ENCODE measurements around the gene SYT3. TPM values are rescaled to one million over a fixed set of nuclear protein-coding genes. Genes with fewer than 3 reads are reported as not detected.
"Not testable (repeated sequence)": the region's sequence is repeated elsewhere in the genome, so short reads cannot be mapped to it uniquely, and the experiment has no call there.

The SYT3 gene
- total RNA-seq, 1 experiment from 2014 or later: 14.6 TPM

- Mint-ChIP-seq H3K9me3 (peaks cover 16% of the 10 kb centered on the region), H3K36me3 (no peaks in the 10 kb centered on the region), H3K4me1 (peaks cover 7% of the 10 kb centered on the region), H3K27ac (no peak overlapping the region), H3K27me3 (ENCODE audit: low read depth) (peaks cover 23% of the 10 kb centered on the region), H3K4me3 (no peak overlapping the region)
- DNase-seq (ENCODE audit: low spot score) (no peak), ATAC-seq (no peak)
- TF ChIP-seq ATF3 (CRISPR knock-in tag; conservative IDR thresholded peaks at IDR 0.05): no peak
- no peak for TF ChIP-seq ATF2 (CRISPR knock-in tag; IDR thresholded peaks at IDR 0.05; ENCODE audit: borderline replicate concordance, low read depth)
- TF ChIP-seq FOXJ3 (CRISPR knock-in tag; IDR thresholded peaks at IDR 0.05; ENCODE audit: borderline replicate concordance): no peak
- TF ChIP-seq NFYB (CRISPR knock-in tag; conservative IDR thresholded peaks at IDR 0.05; ENCODE audit: low read depth): no peak
- TF ChIP-seq ZNF512 (CRISPR knock-in tag; IDR thresholded peaks at IDR 0.05; ENCODE audit: borderline replicate concordance): no peak
- no peak for TF ChIP-seq HMGA2 (CRISPR knock-in tag; IDR thresholded peaks at IDR 0.05)
- no peak for TF ChIP-seq ZBTB43 (CRISPR knock-in tag; IDR thresholded peaks at IDR 0.05)
- no peak for TF ChIP-seq HMGXB4 (CRISPR knock-in tag; IDR thresholded peaks at IDR 0.05)
- TF ChIP-seq OVOL2 (CRISPR knock-in tag; IDR thresholded peaks at IDR 0.05; ENCODE audit: borderline replicate concordance): no peak
- TF ChIP-seq SMAD3 (CRISPR knock-in tag; IDR thresholded peaks at IDR 0.05; ENCODE audit: borderline replicate concordance): no peak
- TF ChIP-seq TP53 (CRISPR knock-in tag; IDR thresholded peaks at IDR 0.05): no peak
- no peak for TF ChIP-seq JUN (CRISPR knock-in tag; IDR thresholded peaks at IDR 0.05)
- no peak for TF ChIP-seq CDX4 (CRISPR knock-in tag; IDR thresholded peaks at IDR 0.05; ENCODE audit: borderline replicate concordance)
- CTCF ChIA-PET: interaction anchor here (1.0 kb wide), 1 partner anchor 9 kb away, joined by 3 read pairs; no protein-coding TSS in a partner anchor
- POLR2A ChIA-PET: no interaction called here
Measured at GRCh38 chr19:50580970-50581634, 58.6 kb downstream of the SYT3 start.

- ChIA-PET CTCF (interaction anchor here (0.6 to 1.4 kb wide), 3 partner anchors 24 to 89 kb away, joined by 3 to 8 read pairs (median 3); no protein-coding TSS in a partner anchor), POLR2A (interaction anchor here (0.6 kb wide), 1 partner anchor 246 kb away, joined by 3 read pairs; no protein-coding TSS in a partner anchor)
- H3K27me3 Mint-ChIP-seq (ENCODE audit: low read depth): peaks cover 26% of the 10 kb centered on the region
- no peaks in the 10 kb centered on the region for H3K36me3 Mint-ChIP-seq
- H3K4me3 Mint-ChIP-seq: no peak overlapping the region
- TF ChIP-seq RELA (CRISPR knock-in tag; IDR thresholded peaks at IDR 0.05; ENCODE audit: borderline replicate concordance) (no peak), MXD4 (CRISPR knock-in tag; IDR thresholded peaks at IDR 0.05; ENCODE audit: borderline replicate concordance) (no peak), RORB (CRISPR knock-in tag; IDR thresholded peaks at IDR 0.05) (no peak), CREB1 (CRISPR knock-in tag; IDR thresholded peaks at IDR 0.05) (no peak), ZNF512 (CRISPR knock-in tag; IDR thresholded peaks at IDR 0.05; ENCODE audit: borderline replicate concordance) (peak; percentile 88; the same call in 1 of the 2 replicates), FOXJ3 (CRISPR knock-in tag; IDR thresholded peaks at IDR 0.05; ENCODE audit: borderline replicate concordance) (no peak), NFATC4 (CRISPR knock-in tag; IDR thresholded peaks at IDR 0.05) (no peak)
- ATAC-seq (no peak), DNase-seq (ENCODE audit: low spot score) (no peak)
- H3K27ac Mint-ChIP-seq: no peak overlapping the region
- peaks cover 16% of the 10 kb centered on the region for H3K9me3 Mint-ChIP-seq
- peaks cover 7% of the 10 kb centered on the region for H3K4me1 Mint-ChIP-seq
Measured at GRCh38 chr19:50580240-50580639, 59.4 kb downstream of the SYT3 start.

- DNase-seq (ENCODE audit: low spot score); H3K9me3 Mint-ChIP-seq; H3K36me3 Mint-ChIP-seq; H3K4me3 Mint-ChIP-seq; ATAC-seq; CTCF ChIA-PET; H3K27ac Mint-ChIP-seq; H3K4me1 Mint-ChIP-seq; POLR2A ChIA-PET: not testable (repeated sequence)
- peaks cover 23% of the 10 kb centered on the region for H3K27me3 Mint-ChIP-seq (ENCODE audit: low read depth)
Measured at GRCh38 chr19:50576769-50577168, 62.9 kb downstream of the SYT3 start.
